ENCODE data around the gene ITIH4.

ITIH4 gene

GRCh38 chr3:52830535-52831258 lies at the start of gene ITIH4:
Gene ITIH4 (minus strand): TSS chr3:52830672. CDS start chr3:52830642, 30 bp downstream.
- DNase-seq (ENCODE audit: low spot score): no peak

GRCh38 chr3:52880047-52880446 lies 49.6 kb upstream of the ITIH4 start:
- DNase-seq (ENCODE audit: low spot score): no peak

- no peak for DNase-seq (ENCODE audit: low spot score)
These were observed 49.1 kb upstream of the ITIH4 start for GRCh38 chr3:52879581-52879980.

- DNase-seq (ENCODE audit: low spot score): no peak
These were observed 48.6 kb upstream of the ITIH4 start for GRCh38 chr3:52879090-52879489.

- DNase-seq (ENCODE audit: low spot score): no peak
These were observed 46.6 kb upstream of the ITIH4 start for GRCh38 chr3:52877085-52877484.

- DNase-seq (ENCODE audit: low spot score): no peak
These were observed 44.6 kb upstream of the ITIH4 start for GRCh38 chr3:52874864-52875587.

- no peak for DNase-seq (ENCODE audit: low spot score)
These were observed 43.8 kb upstream of the ITIH4 start for GRCh38 chr3:52874160-52874701.

GRCh38 chr3:52873433-52874159 lies 43.1 kb upstream of the ITIH4 start:
- DNase-seq (ENCODE audit: low spot score): no peak

- DNase-seq (ENCODE audit: low spot score): no peak
These were observed 41.8 kb upstream of the ITIH4 start for GRCh38 chr3:52872245-52872644.

- DNase-seq (ENCODE audit: low spot score): no peak
These were observed 41.3 kb upstream of the ITIH4 start for GRCh38 chr3:52871761-52872160.

- DNase-seq (ENCODE audit: low spot score): no peak
These were observed 40.0 kb upstream of the ITIH4 start for GRCh38 chr3:52870471-52870870.

GRCh38 chr3:52866427-52866826 lies 36.0 kb upstream of the ITIH4 start:
- DNase-seq (ENCODE audit: low spot score): no peak

- DNase-seq (ENCODE audit: low spot score): no peak
These were observed 35.5 kb upstream of the ITIH4 start for GRCh38 chr3:52865994-52866393.

- no peak for DNase-seq (ENCODE audit: low spot score)
These were observed 29.9 kb upstream of the ITIH4 start for GRCh38 chr3:52860424-52860768.

GRCh38 chr3:52859686-52860423 lies 29.4 kb upstream of the ITIH4 start:
- no peak for DNase-seq (ENCODE audit: low spot score)

- DNase-seq (ENCODE audit: low spot score): no peak
These were observed 27.4 kb upstream of the ITIH4 start for GRCh38 chr3:52857864-52858263.

GRCh38 chr3:52857133-52857532 lies 26.7 kb upstream of the ITIH4 start:
- DNase-seq (ENCODE audit: low spot score): no peak

- no peak for DNase-seq (ENCODE audit: low spot score)
These were observed 26.2 kb upstream of the ITIH4 start for GRCh38 chr3:52856666-52857065.

- DNase-seq (ENCODE audit: low spot score): no peak
These were observed 23.5 kb upstream of the ITIH4 start for GRCh38 chr3:52854013-52854412.

GRCh38 chr3:52852419-52852818 lies 21.9 kb upstream of the ITIH4 start:
- no peak for DNase-seq (ENCODE audit: low spot score)

- peak; percentile 52 for DNase-seq (ENCODE audit: low spot score)
These were observed 20.9 kb upstream of the ITIH4 start for GRCh38 chr3:52851348-52851747.

- no peak for DNase-seq (ENCODE audit: low spot score)
These were observed 19.2 kb upstream of the ITIH4 start for GRCh38 chr3:52849656-52850055.
